K562 (cell line): ENCODE results near the gene ZDHHC8. TPM values are rescaled to one million over a fixed set of nuclear protein-coding genes. Genes with fewer than 3 reads are reported as not detected.

ENCODE experiments used
- BHLHE40 ChIP-seq: IDR thresholded peaks from 2 replicates; pipeline ENCODE4 v1.6.1; 2011; ENCODE audit warnings: low read length, improper control_type of control experiment
- CHD4 ChIP-seq: fragments of 200-600 bp; sonication (generic); IDR thresholded peaks from 3 replicates; pipeline ENCODE4 v1.6.1; 2012; ENCODE audit warnings: low read depth, mild to moderate bottlenecking, mixed read lengths, low read length, inconsistent platforms; ENCODE audit not compliant: insufficient read depth, insufficient replicate concordance, poor library complexity, severe bottlenecking
- HDAC1 ChIP-seq, 2 experiments: fragments of 450-650 bp; IDR thresholded peaks; 2 replicates each; pipeline ENCODE4 v1.6.1; 2016 to 2017; ENCODE audit warnings: inconsistent platforms in 1 of 2, mild to moderate bottlenecking in 1 of 2, moderate library complexity in 1 of 2
- HDAC3 ChIP-seq: fragments of 450-650 bp; IDR thresholded peaks from 2 replicates; pipeline ENCODE4 v1.6.1; 2018; ENCODE audit warnings: borderline replicate concordance, mild to moderate bottlenecking, moderate library complexity; ENCODE audit not compliant: partially characterized antibody
- IFI16 ChIP-seq: fragments of 250-450 bp; sonication (Bioruptor Pico); IDR thresholded peaks from 2 replicates; pipeline ENCODE4 v2.1.2; 2022; ENCODE audit warnings: mild to moderate bottlenecking, inconsistent platforms
- PBX2 ChIP-seq, 2 experiments: IDR thresholded peaks in 1 of 2; conservative IDR thresholded peaks in 1 of 2; 2 replicates each; pipeline ENCODE4 v1.6.1; 2016; ENCODE audit warnings: low read depth in 2 of 2, mild to moderate bottlenecking in 1 of 2, missing compliant biosample characterization in 1 of 2, missing genetic modification characterization in 1 of 2, moderate library complexity in 1 of 2
- RBBP5 ChIP-seq: fragments of 200-600 bp; sonication (generic); IDR thresholded peaks from 2 replicates; pipeline ENCODE4 v1.6.1; 2012; ENCODE audit warnings: borderline replicate concordance, mild to moderate bottlenecking, low read length, control low read depth, inconsistent platforms; ENCODE audit not compliant: insufficient read depth, poor library complexity, severe bottlenecking
- TAF15 ChIP-seq: fragments of 200-400 bp; formaldehyde crosslinking; IDR thresholded peaks from 2 replicates; pipeline ENCODE4 v1.6.1; 2017; ENCODE audit warnings: mild to moderate bottlenecking, low read depth, low read length, moderate library complexity
- TARDBP ChIP-seq: fragments of 450-650 bp; IDR thresholded peaks from 2 replicates; pipeline ENCODE4 v1.6.1; 2016
- TEAD1 ChIP-seq, 2 experiments: fragments of 450-650 bp in 1 of 2; sonication (generic) in 1 of 2; formaldehyde crosslinking; IDR thresholded peaks; 2 replicates each; pipeline versions ENCODE4 v1.4.0 to v1.8.0; 2020 to 2022; ENCODE audit warnings: mild to moderate bottlenecking in 2 of 2, missing genetic modification reagents in 1 of 2
- U2AF2 ChIP-seq: fragments of 200-400 bp; formaldehyde crosslinking; optimal IDR thresholded peaks from 2 replicates; pipeline ENCODE3; 2017; ENCODE audit warnings: low read depth, mild to moderate bottlenecking, low read length
- ZNF143 ChIP-seq: sonication (generic); formaldehyde crosslinking; IDR thresholded peaks from 2 replicates; pipeline ENCODE4 v1.9.0; 2022; ENCODE audit warnings: mild to moderate bottlenecking, missing genetic modification reagents
- ZNF175 ChIP-seq: fragments of 200-800 bp; sonication (Bioruptor generic); IDR thresholded peaks from 2 replicates; pipeline ENCODE4 v1.6.1; 2016; ENCODE audit warnings: low read depth, mild to moderate bottlenecking, missing genetic modification characterization, missing compliant biosample characterization
- ZNF318 ChIP-seq, 2 experiments: fragments of 450-650 bp; IDR thresholded peaks; 2 replicates each; pipeline ENCODE4 v1.6.1; 2016; ENCODE audit warnings: mild to moderate bottlenecking in 2 of 2, borderline replicate concordance in 1 of 2, low read depth in 1 of 2, moderate library complexity in 1 of 2
- ZNF354B ChIP-seq: fragments of 250-450 bp; sonication (Bioruptor Pico); IDR thresholded peaks from 2 replicates; pipeline ENCODE4 v1.4.0; 2020
- polyA plus RNA-seq, 8 experiments: library from polyadenylated mRNA; depleted of rRNA in 4 of 8; stranded (reverse) in 5 of 8; unstranded in 3 of 8; fragments of >200 nt; fragmentation: Nextera tagmentation in 2 of 8; fragmentation: Illumina TruSeq in 1 of 8; extraction: Ambion mirVana in 2 of 8; extraction: Trizol in 1 of 8; gene quantifications; 2 replicates each; pipeline versions ENCODE4 v1.2.1 to v1.2.3, GENCODE V29; 2011 to 2014; ENCODE audit warnings: inconsistent platforms in 1 of 8, missing spikeins in 1 of 8
- total RNA-seq, 7 experiments: library from RNA; depleted of rRNA in 6 of 7; stranded (reverse); fragments of >200 nt in 6 of 7; fragmentation: Illumina TruSeq in 2 of 7; extraction: Trizol in 2 of 7; gene quantifications; 2 replicates each; pipeline versions ENCODE4 v1.2.1 to v1.2.3, GENCODE V29; 2011 to 2021; ENCODE audit warnings: low replicate concordance in 1 of 7

Gene ZDHHC8
- total and polyA plus RNA-seq, 9 of the 15 experiments (the other 6 are each of a cell fraction or from before 2014, with no cell fraction given): 0.04 to 109 (median 16.4) TPM

GRCh38 chr22:20135806-20136602 is 4.4 kb downstream of the ZDHHC8 start (continued):
- TF ChIP-seq PBX2 (CRISPR knock-in tag; IDR thresholded peaks at IDR 0.05; ENCODE audit: low read depth): 0 out of 2 replicates have a peak, but pooled peaks have one; percentile 13
- no peak for TF ChIP-seq PBX2 (tag; conservative IDR thresholded peaks at IDR 0.05; ENCODE audit: low read depth)
- no peak for TF ChIP-seq BHLHE40
- TF ChIP-seq ZNF354B (CRISPR knock-in tag): no peak
- TF ChIP-seq TAF15: 0 out of 2 replicates have a peak, but pooled peaks have one; percentile 28
- no peak for TF ChIP-seq HDAC3
- TF ChIP-seq U2AF2: no peak
- TF ChIP-seq TEAD1 (CRISPR knock-in tag; IDR thresholded peaks at IDR 0.05): no peak
- TF ChIP-seq RBBP5: peak; percentile 17
- TF ChIP-seq HDAC1 (IDR thresholded peaks at IDR 0.05): no peak
- TF ChIP-seq TARDBP: no peak
- no peak for TF ChIP-seq IFI16 (CRISPR knock-in tag)
- TF ChIP-seq ZNF318 (IDR thresholded peaks at IDR 0.05; ENCODE audit: borderline replicate concordance in 1 of 2, low read depth in 1 of 2): no peak
- TF ChIP-seq ZNF143 (CRISPR knock-in tag): no peak
- TF ChIP-seq CHD4: no peak
- TF ChIP-seq ZNF175 (CRISPR knock-in tag): no peak
